CD4-positive, alpha-beta T cell treated with Interleukin-6 for 4 hours (primary cell): ENCODE measurements around the gene EIF4E2.

Experiments
- DNase-seq: peaks from one replicate; pipeline ENCODE4 v3.0.0-alpha.2; 2020; ENCODE audit warnings: mixed read lengths

EIF4E2 gene

GRCh38 chr2:232550354-232551249, at the start of gene EIF4E2, which contains the start of gene TIGD1:
Gene EIF4E2, plus strand, starts transcription at chr2:232550689. Its CDS starts 36 bp downstream, at chr2:232550725.
Gene TIGD1, minus strand, starts transcription at chr2:232550557. Its CDS starts 675 bp downstream, at chr2:232549882.
- peak; percentile 93 for DNase-seq

DNA sequence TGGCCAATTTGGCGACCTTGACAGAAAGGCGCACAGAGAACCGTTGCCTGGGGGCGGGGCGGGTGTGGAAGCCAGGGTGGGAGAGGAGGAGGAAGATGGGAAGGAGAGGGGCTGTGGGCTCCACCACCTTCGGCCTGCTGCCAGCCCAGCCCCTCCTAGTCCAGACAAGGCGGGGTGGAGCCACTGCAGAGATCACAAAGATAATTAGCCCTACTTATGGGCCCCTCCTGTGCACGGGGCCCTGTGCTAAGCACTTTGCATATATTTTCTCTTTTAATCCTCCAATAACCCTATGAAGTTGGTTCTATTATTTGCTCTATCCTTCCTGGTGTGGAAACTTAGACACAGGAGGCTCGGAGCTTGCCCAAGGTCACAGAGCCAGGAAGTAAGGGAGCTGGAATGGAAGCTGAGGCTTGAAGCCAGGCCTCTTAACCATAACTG, 49.1 kb upstream of the EIF4E2 start:
- DNase-seq, result no peak

- DNase-seq, result no peak
Observed at GRCh38 chr2:232501794-232502390, 48.6 kb upstream of the EIF4E2 start.

DNA sequence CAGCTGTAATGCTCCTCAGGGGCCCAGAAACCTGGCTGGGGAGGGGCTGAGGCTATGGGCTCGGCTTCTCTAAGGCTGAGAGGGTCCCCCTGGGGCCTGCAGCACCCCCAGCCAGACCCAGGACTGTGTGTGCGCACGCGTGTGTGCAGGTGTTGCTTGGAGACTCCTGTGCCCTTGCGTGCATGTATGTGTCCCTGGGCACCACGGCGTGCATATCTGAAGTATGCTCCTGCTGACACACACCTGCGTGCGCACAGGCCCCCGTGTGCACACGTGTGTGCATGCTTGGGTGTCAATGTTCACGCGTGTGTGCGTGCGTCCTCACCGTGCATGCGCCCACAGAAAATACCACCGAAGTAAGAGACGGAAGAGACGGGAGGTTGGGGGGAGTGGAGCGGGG, 48.0 kb upstream of the EIF4E2 start:
- DNase-seq, result no peak

GRCh38 chr2:232502911-232503808, 47.3 kb upstream of the EIF4E2 start:
- DNase-seq, result peak; percentile 12

GRCh38 chr2:232503809-232504323, 46.6 kb upstream of the EIF4E2 start:
- no peak for DNase-seq

- no peak for DNase-seq
Observed at GRCh38 chr2:232504438-232504837, 46.1 kb upstream of the EIF4E2 start.

DNA sequence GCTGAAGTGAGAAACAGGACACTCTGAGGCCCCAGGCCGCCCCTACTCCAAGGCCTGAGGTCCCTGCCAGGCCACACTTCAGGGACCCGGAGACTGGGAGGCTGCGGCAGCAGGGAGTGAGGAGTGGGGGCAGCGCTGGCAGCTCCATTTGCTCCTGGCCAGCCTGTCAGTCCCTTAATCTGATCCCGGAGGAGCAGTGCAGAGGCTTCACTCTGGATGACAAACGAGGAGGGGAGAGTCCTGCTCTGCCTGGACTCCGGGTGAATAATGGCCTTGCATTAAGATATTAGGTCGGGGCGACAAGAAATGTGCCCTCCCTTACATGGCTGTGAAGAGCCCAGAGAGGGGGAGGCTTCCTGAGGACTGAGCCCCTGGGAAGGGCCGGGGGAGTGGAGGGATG, 44.6 kb upstream of the EIF4E2 start:
- no peak for DNase-seq

- no peak for DNase-seq
Observed at GRCh38 chr2:232506709-232507108, 43.8 kb upstream of the EIF4E2 start.

DNA sequence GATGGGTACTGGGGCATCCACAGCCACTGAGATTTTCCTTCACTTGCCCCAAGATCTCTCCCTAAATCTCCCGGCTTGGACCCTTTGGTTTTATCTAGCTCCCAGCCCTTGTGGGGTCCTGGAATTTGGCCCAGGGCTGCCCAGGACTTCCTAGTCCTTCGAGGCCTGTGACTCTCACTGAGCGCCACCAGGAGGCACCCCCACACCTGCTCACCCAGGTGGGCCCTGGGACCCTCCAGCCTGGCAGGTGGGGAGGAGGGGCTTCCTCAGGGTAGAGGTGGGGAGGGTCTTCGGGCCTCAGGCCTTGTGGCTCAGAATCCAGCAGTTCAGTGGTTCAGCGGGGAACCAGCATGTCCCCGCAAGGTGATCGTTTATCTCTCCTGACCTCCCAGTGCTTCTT, 42.2 kb upstream of the EIF4E2 start:
- no peak for DNase-seq

- DNase-seq, result no peak
Observed at GRCh38 chr2:232511336-232511890, 39.1 kb upstream of the EIF4E2 start.

- DNase-seq, result no peak
Observed at GRCh38 chr2:232512602-232513001, 37.9 kb upstream of the EIF4E2 start.

DNA sequence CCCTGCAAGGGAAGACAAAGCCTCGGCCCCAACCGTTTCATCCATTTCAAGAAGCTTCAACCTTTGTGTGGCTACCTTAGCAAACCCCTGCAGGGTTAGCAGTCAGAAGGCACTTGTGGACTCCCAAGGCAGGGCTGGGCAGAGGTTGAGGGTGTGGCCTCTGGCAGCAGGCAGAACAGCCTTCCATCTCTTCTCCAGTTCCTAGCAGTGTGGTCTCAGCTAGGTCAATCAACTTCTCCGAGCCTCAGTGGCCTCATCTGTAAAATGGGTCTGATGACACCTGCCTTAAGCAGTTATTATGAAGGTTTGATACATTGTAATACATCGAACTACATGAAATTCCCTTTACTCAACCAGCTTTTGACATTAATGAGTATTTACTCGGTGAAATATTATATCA, 37.1 kb upstream of the EIF4E2 start:
- DNase-seq, result no peak

GRCh38 chr2:232515639-232516038, 34.9 kb upstream of the EIF4E2 start:
- no peak for DNase-seq

- DNase-seq, result no peak
Observed at GRCh38 chr2:232516551-232516950, 33.9 kb upstream of the EIF4E2 start.

DNA sequence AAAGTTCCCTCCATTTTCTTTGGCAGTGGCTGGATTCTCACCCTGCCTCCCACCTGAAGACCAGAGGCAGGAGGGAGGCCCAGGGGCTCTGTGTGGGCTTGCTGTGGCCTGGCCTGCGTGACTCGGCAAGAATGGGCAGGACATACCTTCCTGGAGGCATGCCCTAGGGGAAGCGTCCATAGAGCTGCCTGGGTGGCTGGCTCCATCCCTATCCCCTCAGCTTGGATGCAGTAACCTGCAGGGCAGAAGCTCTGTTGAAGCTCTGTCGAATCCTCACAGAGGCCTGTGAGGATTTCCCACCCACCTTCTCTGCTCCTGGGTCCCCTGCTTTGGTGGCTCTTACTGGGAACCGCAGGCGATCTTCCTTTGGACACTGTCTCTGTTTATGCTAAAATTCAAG, 31.6 kb upstream of the EIF4E2 start:
- no peak for DNase-seq

DNA sequence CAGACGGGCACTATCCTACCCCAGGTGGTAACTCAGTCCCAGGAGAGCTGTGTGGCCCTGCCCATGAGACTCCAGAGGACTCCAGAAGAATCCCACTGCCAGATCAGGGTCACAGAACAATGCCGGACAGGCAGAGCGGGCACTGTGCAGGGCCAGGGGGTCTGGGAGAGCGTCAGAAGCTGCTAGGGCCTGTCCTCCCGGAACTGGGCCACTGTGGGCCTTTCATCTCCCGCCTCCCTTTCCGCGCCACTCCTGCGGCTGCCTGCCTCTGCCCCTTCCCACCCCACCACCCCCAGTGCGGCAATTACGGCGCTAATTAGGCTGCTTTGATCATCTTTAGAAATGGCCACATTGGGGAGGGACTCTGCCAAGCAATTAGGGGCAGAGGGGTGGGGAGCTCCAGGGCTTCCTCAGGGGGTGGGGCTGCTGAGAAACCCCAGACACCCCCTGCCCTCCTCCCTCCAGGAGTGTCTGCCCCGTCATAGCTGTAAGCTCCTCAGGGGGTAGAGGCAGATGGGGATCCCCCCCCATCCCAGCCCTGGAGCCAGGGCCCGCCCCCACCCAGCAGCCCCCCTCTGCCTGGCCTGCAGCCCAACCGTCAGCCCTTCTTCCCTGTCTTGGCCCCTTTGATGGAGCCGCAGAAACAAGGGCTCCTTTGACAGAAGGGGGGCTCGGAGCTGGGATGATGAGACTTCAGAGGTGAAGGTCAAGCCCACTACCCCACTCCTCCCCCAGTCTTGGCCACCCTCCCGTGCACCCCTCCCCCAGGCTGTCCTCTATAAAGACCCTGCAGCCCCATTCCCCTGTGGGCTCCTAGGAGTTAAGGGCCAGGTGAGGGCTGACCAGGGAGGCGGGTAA, 30.7 kb upstream of the EIF4E2 start, which contains the start of gene PRSS56:
PRSS56 (plus strand) TSS at position 808 of the 858 bp plus-strand sequence. CDS start 211 bp downstream, outside the sequence.
- DNase-seq, result no peak

DNA sequence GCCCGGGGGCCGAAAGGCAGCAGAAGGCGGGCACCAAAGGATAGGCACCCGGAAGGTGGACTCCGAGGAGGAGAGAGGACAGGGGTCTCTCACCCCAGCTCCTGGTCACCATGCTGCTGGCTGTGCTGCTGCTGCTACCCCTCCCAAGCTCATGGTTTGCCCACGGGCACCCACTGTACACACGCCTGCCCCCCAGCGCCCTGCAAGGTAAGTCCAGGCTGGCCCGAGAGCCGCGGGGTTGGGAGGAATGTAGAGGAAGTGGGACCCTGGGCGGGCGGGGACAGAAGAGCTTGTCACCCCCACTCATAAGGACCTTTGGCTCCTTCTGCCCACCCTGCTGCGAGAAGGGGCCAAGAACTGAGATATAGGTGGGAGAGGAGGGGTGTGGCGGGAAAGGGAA, 30.0 kb upstream of the EIF4E2 start:
- no peak for DNase-seq

DNA sequence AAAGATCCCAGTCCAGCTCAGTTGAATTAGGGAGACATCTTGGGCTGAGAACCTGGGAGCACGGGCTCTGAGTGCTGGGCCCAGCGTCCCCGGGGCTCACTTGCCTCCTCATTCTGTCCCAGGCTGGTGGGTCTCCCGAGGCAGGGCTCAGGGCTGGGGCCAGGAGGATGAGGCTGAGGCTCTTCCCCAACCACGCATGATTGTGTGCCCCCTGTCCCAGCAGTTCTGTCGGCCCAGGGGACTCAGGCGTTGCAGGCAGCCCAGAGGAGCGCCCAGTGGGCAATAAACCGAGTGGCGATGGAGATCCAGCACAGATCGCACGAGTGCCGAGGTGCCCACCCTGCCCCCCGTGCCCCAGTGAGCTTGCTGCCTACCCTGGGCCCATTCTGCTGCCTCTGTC, 29.4 kb upstream of the EIF4E2 start:
- DNase-seq, result no peak

GRCh38 chr2:232521959-232522622, 28.4 kb upstream of the EIF4E2 start:
- peak; percentile 78 for DNase-seq
